Kidney (tissue), 14 donors: ENCODE measurements around the gene SERINC2. TPM values are rescaled to one million over a fixed set of nuclear protein-coding genes. Genes with fewer than 3 reads are reported as not detected.

Experiments used
- DNase-seq, 5 donors: peaks; one replicate each; pipeline ENCODE4 v3.0.0-alpha.2; 2013 to 2020
- FAIRE-seq: peaks from 2 replicates; lab custom pipeline; 2012; peaks lifted over from hg19 to GRCh38; lab: Jason Lieb, UNC
- H3K27ac ChIP-seq, 2 donors: one replicate each; pipeline ENCODE4 v1.7.0; 2013; ENCODE audit warnings: low read depth in 2 of 2, low read length in 2 of 2, inconsistent platforms in 1 of 2
- H3K27me3 ChIP-seq: one replicate; pipeline ENCODE4 v1.7.1; 2013; ENCODE audit warnings: low read length, inconsistent platforms; ENCODE audit not compliant: control insufficient read depth, insufficient read depth
- H3K36me3 ChIP-seq, 3 donors: one replicate each; pipeline versions ENCODE4 v1.7.0 to v1.7.1; 2013; ENCODE audit warnings: low read length in 3 of 3, control low read depth in 1 of 3, inconsistent platforms in 1 of 3; ENCODE audit not compliant: insufficient read depth in 3 of 3, control insufficient read depth in 2 of 3
- H3K4me1 ChIP-seq, 3 donors: one replicate each; pipeline versions ENCODE4 v1.7.0 to v1.7.1; 2013; ENCODE audit warnings: low read length in 3 of 3, inconsistent platforms in 1 of 3, low read depth in 1 of 3; ENCODE audit not compliant: control insufficient read depth in 2 of 3, insufficient read depth in 2 of 3
- H3K4me3 ChIP-seq, 3 donors: one replicate each; pipeline versions ENCODE4 v1.7.0 to v1.8.1; 2013; ENCODE audit warnings: low read length in 3 of 3, control low read depth in 1 of 3, inconsistent platforms in 1 of 3
- H3K9ac ChIP-seq, 3 donors: one replicate each; pipeline versions ENCODE4 v1.7.0 to v1.7.1; 2013; ENCODE audit warnings: low read length in 3 of 3, control low read depth in 1 of 3, inconsistent platforms in 1 of 3
- H3K9me3 ChIP-seq, 3 donors: one replicate each; pipeline versions ENCODE4 v1.7.0 to v1.7.1; 2013; ENCODE audit warnings: low read length in 3 of 3, control low read depth in 1 of 3, inconsistent platforms in 1 of 3; ENCODE audit not compliant: control insufficient read depth in 2 of 3, insufficient read depth in 1 of 3
- CTCF ChIP-seq: IDR thresholded peaks from 3 replicates; pipeline ENCODE4 v1.5.1; 2012; ENCODE audit warnings: mild to moderate bottlenecking, moderate library complexity, borderline replicate concordance; ENCODE audit not compliant: insufficient read depth; ENCODE audit errors: extremely low read depth
- intact Hi-C: fragments of 100-400 bp; cut with DNase I; formaldehyde crosslinking; loops from one replicate; pipeline ENCODE4 v1.11.1; 2022
- polyA plus RNA-seq: library from polyadenylated mRNA; stranded (reverse); fragments of 350-450 nt; fragmentation: Illumina TruSeq; extraction: RNeasy Lipid Tissue Mini Kit (QIAGEN cat#74804); gene quantifications from one replicate; pipeline ENCODE4 v1.2.3, GENCODE V29; 2014; ENCODE audit warnings: low read depth, low replicate concordance; ENCODE audit not compliant: insufficient read depth
- total RNA-seq: library from RNA; stranded (reverse); fragmentation: NEBNext Ultra II Directional; extraction: Animal tissue kit (Norgen Biotek cat#: 25700); gene quantifications from one replicate; pipeline ENCODE4 v1.2.1, GENCODE V29; 2021
- donor health status: control.
- donor health status: control.
- donor health status: control.
- donor health status: control.
- donor health status: control.
- donor health status: DM: yes; HTN: yes; CAD: no.
- donor health status: Normal renal cell carcinoma (clear cell type).

Gene SERINC2
- total and polyA plus RNA-seq, 2 donors from 2014 or later = 99.2 to 126 TPM

- no peaks in the 10 kb centered on the region for H3K27me3 ChIP-seq
- no peak for FAIRE-seq
- no peak overlapping the region for H3K27ac ChIP-seq
- H3K4me3 ChIP-seq = no peak overlapping the region
- no peaks in the 10 kb centered on the region for H3K36me3 ChIP-seq
- H3K4me1 ChIP-seq = peaks cover 0 to 2% (median 0%) of the 10 kb centered on the region in 3 donors
- no peak for DNase-seq
- no peak overlapping the region for H3K9ac ChIP-seq
- intact Hi-C loops = no loop called here
- H3K9me3 ChIP-seq = peaks cover 0 to 9% (median 0%) of the 10 kb centered on the region in 3 donors
- TF ChIP-seq CTCF = no peak
Measured at GRCh38 chr1:31445951-31446350, 32.9 kb downstream of the SERINC2 start.

DNA sequence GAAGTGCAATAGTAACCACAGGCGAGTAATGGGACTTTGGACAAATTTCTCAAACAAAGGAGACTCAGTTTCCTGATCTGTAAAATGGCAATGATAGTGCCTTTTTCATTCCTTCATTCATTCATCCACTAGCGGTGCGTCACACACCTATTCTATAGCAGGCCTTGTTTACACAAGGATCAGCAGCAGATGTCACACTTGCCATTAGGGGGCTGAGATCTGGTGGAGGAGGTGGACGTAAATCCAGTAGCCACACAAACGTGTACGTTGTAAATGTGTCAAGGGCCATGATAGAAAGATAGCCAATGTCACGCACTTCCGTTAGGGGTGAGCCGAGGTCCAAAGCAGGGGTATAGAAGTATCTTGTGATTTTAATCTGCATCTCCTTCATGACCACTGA is 34.2 kb downstream of the SERINC2 start:
- Histone ChIP-seq H3K36me3 (no peaks in the 10 kb centered on the region), H3K4me1 (peaks cover 0 to 2% (median 0%) of the 10 kb centered on the region in 3 donors), H3K4me3 (no peak overlapping the region), H3K9ac (no peak overlapping the region), H3K9me3 (peaks cover 0 to 9% (median 0%) of the 10 kb centered on the region in 3 donors), H3K27me3 (no peaks in the 10 kb centered on the region), H3K27ac (no peak overlapping the region)
- DNase-seq (peak in 3 of 5 donors; percentile 24 to 39 (median 31)), FAIRE-seq (no peak)
- intact Hi-C loops = no loop called here
- TF ChIP-seq CTCF = no peak

DNA sequence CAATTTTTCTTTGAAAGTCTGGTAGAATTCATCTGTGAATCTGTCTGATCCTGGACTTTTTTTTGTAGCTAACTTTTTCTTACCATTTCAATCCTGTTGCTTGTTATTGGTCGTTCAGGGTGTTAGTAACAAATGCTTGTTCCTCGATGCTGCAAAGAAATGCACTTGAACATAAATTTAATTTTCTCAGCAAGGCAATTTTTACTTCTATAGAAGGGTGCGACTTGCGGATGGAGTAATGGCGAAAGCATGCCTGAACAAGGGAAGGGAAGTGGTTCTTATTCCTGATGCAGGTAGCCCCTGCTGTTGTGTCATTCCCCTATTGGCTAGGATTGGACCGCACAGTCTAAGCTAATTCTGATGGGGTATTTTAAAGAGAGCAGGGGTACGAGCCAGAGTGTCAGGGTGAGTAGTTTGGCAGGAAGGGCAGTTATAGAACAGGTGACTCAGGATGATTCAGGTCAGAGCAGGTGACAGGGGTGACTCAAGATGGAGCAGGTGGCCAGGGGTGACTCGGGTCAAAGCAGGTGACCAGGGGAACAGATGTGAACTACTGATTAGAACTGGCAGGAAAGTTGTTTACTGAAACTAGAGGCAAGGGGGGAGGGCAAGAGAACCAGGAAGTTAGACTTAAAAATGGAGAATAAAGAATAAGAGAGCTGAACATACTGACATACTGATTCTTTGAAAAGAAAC is 40.5 kb downstream of the SERINC2 start:
- DNase-seq (no peak), FAIRE-seq (no peak)
- no peaks in the 10 kb centered on the region for H3K4me1 ChIP-seq
- H3K9me3 ChIP-seq = peaks cover 0 to 13% (median under 1%) of the 10 kb centered on the region in 3 donors
- H3K27ac ChIP-seq = no peak overlapping the region
- intact Hi-C loops = no loop called here
- H3K4me3 ChIP-seq = no peak overlapping the region
- H3K36me3 ChIP-seq = no peaks in the 10 kb centered on the region
- no peak overlapping the region for H3K9ac ChIP-seq
- TF ChIP-seq CTCF = no peak
- H3K27me3 ChIP-seq = no peaks in the 10 kb centered on the region
